GM19238 (cell line): ENCODE results near the gene NFKBIZ.

Experiments used
- DNase-seq: peaks from one replicate; pipeline ENCODE4 v3.0.0; 2011; ENCODE audit warnings: low spot score; ENCODE audit not compliant: insufficient read length

Gene NFKBIZ, protein sequence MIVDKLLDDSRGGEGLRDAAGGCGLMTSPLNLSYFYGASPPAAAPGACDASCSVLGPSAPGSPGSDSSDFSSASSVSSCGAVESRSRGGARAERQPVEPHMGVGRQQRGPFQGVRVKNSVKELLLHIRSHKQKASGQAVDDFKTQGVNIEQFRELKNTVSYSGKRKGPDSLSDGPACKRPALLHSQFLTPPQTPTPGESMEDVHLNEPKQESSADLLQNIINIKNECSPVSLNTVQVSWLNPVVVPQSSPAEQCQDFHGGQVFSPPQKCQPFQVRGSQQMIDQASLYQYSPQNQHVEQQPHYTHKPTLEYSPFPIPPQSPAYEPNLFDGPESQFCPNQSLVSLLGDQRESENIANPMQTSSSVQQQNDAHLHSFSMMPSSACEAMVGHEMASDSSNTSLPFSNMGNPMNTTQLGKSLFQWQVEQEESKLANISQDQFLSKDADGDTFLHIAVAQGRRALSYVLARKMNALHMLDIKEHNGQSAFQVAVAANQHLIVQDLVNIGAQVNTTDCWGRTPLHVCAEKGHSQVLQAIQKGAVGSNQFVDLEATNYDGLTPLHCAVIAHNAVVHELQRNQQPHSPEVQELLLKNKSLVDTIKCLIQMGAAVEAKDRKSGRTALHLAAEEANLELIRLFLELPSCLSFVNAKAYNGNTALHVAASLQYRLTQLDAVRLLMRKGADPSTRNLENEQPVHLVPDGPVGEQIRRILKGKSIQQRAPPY

DNA sequence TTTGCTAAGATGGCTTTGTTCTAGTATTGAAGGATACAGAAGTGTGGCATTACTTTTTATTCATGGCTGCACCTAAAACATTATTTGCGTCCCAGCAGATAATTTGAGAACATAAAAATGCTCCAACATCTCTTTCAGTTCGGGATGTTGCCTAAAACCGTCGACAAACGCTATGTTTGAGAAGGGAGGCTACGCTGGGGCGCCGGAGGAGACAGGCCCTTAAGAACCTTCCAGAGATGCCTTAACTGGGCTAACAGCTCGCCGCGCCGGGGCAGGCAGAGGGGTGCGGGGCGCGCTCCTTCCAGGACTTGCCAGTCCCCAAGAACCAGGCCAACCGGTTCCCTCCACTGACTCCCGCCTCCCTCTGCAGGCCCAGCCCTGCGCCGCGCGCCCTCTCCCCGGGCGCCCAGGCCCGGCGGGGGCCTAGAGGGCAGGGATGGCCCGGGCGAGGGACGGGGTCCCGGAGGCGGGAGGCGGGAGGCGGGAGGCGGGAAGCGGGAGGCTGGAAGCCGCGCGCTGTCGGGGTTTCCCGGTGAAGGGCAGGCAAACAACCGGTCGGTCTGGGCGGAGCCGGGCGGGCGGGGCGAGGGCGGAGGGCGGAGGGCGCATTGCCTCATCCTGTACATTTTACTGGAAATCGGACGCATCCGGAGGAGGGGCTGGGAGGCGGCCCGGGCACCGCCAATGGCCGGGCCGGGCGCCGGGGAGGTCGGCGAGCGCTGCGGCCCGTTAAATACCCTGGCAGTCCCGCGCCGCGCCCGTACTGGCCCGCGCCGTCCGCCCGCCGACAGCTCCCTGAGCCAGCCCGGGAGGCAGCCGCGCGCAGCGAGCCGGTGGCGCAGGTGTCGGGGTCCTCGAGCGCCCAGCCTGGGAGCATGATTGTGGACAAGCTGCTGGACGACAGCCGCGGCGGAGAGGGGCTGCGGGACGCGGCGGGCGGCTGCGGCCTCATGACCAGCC lies at the start of gene NFKBIZ:
Gene NFKBIZ, plus strand, starts transcription at position 761 of the 960 bp plus-strand sequence. Its CDS starts 115 bp downstream, at position 876.
- peak; percentile 80 for DNase-seq

DNA sequence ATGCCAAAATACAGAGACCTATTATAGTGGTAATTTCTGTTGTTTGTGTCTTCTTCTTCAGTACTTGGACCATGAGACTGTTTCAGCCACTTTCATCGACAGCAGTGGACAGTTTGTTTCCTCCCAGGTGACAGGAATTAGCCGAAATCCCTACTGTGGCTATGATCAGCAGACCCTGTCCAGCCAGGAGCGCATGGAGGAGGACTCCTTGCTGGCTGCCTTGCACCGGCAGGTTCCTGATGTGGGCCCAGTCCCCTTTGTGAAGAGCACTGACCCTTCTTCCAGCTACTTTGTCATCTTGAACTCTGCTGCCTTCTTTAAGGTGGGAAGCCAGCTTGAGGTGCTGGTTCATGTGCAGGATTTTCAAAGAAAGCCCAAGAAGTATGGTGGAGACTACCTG lies 48.1 kb upstream of the NFKBIZ start:
- no peak for DNase-seq

DNA sequence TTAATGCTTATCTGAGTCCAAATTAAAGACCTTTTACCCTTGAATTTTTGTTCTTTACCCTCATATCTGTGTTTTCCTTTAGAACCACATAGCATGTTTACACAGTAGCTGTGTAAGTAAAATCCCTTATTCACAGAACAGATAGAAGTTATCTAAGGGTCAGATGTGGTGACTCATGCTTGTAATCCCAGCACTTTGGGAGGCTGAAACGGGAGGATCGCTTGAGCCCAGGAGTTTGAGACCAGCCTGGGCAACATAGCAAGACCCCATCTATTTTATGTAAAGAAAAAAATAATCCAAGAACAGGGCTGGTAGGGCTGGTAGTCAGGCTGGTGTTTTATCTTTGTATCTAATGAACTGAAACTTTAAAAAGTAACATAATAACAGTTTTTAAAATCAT lies 47.1 kb upstream of the NFKBIZ start:
- DNase-seq: no peak

DNA sequence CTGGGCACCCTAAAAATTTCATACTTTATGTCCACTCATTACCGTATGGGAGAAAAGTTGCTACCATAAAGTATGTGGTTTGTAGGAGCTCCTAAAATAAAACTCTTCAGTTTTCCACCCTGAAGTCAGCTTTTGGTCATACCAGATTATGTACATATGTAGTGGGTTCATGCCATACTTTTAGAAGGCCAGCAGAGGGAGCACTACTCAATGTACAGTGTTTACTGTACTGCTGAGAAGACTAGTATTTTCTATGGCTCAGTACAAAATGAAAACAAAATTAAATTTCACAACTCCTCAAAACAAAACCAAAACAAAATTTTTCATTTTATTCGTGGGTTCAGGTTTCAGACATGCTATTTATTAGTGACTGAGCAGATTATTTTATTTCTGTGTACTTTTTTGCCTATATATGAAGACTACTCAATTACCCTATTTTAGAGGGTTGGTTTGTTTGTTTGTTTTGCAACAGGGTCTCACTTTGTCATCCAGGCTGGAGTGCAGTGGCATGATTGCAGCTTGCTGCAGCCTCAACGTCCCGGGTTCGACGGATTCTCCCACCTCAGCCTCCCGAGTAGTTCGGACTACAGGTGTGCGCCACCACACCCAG lies 46.0 kb upstream of the NFKBIZ start:
- no peak for DNase-seq

DNA sequence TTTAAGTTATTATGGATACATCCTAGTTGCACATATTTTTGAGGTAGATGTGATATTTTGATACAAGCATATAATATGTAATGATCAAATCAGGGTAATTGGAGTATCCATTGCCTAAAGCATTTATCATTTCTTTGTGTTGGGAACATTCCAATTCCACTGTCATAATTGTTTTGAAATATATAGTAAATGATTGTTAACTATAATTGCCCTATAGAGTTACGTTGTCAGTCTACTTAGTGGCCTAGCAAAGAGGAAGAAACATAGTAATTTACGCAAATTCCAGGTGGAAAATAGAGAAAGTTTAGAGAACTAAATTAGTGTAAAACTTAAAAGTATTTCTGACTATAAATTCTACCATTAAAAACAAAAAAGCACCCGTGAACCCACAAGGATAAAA lies 45.4 kb upstream of the NFKBIZ start:
- no peak for DNase-seq

DNA sequence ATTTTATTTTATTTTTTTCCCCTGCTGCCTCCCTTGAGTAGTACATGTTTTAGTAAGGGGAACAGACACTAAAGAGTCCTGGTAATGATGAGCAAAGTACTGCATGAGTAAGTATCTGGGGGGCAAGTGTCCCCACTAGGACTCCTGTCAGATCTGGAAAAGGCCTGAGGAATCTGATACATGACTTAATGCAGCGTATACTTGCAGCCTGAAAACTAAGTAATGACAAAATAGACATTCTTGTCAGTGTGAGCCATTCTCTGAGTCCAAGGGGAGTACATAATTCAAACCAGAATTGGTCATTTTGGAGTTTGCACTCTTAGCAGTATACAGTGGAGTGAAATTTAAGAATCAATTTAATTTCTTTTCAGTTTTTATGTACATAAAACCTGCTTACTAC lies 42.8 kb upstream of the NFKBIZ start:
- no peak for DNase-seq

DNA sequence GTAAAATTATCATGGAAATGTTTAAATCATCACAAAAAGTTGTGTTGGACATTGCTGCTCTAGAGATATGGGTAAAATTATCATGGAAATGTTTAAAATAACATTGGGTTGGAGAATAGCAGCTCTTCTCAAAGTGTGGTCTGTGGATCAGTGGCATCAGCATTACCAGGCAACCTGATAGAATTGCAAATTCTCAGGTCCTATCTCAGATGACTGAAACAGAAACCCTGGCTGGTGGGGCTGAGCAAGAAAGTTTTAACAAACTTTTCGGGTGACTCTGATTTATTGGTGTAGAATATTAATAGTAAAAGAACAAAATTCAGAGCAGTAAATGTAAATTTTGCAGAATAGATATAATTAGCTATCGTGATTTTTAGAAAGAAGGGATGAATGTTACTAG lies 41.4 kb upstream of the NFKBIZ start:
- no peak for DNase-seq

DNA sequence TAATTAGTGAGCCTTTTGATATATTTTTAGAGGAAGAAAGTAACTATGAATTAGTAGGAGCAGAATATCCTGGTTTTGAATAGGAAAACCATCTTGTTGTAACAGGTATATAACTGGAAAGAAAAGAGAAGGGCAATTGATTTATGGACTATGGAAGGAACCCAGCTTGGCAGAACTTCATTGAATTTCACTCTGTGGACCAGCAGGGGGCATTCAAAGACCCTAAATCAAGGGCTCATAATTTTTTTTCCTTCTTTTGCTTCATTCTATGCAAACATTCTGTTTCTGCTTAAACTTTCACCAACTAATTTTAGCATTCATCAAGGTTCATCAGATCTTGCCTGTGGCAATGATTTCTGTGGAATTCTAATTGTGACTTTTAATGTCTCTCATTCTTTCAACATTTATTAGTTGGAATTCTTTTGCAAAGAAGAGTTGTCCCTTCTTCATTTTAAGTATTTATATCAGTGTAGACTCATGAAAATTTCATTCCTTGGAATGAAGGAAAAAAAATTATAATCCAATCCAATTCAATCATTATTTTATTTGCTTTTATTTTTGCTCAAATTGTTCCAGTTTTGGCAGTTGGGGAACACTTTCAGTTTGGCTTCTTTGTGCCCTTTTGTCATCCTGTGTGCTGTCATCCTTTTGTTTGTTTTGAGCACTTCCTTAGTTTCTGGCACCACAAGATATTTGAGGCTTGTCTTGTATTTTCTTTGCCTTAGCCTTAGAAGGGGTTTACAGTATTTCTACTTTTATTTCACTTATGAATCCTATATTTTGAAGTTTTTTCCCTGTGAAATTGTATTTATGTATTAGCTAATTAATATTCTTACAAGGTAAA lies 39.9 kb upstream of the NFKBIZ start:
- DNase-seq: no peak

DNA sequence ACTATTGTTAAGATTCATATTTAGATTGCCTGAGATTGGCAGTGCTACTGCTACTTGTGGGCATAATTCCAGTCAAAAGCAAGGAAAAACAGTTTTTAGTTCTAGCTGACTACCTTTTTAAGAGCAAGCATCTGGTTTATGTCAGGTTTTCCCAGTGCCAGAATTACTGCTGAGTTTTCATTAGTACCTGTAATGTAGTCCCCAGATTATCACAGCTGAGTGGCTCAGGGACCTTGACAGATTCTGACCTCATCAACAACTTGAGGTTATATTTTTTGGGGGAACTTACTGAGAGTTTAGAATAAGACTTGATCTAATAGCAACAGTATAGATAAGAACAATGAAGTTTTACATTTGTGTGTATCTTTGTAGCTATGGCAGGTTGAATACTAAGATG lies 39.3 kb upstream of the NFKBIZ start:
- DNase-seq: no peak

DNA sequence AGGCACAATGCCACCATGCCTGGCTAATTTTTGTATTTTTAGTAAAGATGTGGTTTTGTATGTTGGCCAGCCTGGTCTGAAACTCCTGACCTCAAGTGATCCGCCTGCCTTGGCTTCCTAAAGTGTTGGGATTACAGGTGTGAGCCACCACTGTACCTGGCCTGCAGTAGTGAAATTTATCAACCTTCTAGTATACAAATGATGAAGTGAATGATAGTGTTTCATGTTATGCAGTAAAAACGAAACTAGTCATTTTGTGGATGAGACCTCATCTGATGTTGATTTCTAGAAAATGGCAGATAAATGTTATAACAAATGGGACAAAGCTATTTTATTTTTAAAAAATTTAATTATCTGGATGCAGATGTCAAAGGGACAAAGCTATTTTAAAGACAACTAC lies 37.4 kb upstream of the NFKBIZ start:
- DNase-seq: no peak

DNA sequence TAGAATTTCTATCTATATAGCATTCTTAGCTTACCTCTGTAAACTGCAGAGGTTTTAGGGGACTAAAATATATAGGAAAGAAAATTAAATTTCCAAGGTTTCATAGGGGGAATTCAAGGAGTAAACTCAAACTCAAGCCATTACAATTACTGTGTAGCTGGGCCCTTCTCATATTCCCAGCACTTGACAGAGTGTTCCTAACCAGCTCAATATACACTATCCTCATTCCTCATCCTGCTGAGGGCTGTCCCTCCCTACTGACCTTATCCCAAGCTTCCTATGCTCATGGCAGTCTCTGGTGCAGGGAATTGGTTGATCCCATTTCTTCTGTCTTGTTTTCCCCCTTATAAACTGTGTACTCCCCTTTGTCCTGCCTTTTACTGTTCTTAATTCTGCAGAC lies 36.4 kb upstream of the NFKBIZ start:
- no peak for DNase-seq

DNA sequence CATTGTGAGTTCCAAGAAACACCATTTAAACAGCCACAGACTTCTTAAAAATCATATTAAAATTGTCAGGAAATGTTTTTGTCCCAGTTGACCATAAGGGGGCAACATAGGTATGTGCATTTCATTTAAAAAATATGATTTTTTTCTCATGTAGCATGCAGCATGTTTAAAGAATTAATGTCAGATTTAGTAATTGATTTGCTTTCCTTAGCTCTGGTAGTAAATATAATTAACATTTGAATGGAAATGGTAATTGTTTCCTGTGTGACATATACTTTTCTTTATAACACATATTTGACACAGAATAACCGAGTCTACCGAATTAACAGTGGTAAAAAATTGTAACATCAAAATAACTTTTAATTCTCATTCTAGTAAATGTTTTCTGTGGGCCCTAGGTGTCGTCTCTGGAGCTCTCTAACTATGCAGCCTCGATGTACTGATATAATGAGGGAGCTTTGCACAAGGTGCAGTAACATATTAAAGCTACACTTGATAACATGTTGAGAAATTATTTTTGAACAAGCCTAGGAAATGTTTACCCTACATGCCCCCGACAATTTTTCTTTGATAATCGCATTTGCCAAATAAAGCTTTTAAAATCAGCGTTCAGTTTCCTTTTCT lies 35.4 kb upstream of the NFKBIZ start:
- no peak for DNase-seq

DNA sequence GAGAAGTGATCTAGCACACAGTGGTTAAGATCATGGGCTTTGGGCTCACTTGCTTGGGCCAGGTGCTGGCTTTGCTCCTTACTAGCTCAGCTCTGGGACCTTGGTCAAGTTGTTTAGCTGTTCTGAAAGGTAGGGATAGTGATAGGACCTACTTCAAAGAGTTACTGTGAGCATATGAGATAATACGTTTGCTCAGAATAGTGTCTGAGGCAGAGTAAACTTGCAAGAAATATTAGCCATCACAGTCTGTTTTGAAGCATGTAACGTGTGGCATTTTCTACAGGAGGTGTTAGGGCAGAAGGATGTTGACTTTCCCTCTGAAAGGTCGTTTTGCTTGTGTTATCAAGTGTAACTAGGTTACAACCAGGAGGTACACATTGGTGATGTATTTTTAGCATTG lies 34.5 kb upstream of the NFKBIZ start:
- DNase-seq: no peak

DNA sequence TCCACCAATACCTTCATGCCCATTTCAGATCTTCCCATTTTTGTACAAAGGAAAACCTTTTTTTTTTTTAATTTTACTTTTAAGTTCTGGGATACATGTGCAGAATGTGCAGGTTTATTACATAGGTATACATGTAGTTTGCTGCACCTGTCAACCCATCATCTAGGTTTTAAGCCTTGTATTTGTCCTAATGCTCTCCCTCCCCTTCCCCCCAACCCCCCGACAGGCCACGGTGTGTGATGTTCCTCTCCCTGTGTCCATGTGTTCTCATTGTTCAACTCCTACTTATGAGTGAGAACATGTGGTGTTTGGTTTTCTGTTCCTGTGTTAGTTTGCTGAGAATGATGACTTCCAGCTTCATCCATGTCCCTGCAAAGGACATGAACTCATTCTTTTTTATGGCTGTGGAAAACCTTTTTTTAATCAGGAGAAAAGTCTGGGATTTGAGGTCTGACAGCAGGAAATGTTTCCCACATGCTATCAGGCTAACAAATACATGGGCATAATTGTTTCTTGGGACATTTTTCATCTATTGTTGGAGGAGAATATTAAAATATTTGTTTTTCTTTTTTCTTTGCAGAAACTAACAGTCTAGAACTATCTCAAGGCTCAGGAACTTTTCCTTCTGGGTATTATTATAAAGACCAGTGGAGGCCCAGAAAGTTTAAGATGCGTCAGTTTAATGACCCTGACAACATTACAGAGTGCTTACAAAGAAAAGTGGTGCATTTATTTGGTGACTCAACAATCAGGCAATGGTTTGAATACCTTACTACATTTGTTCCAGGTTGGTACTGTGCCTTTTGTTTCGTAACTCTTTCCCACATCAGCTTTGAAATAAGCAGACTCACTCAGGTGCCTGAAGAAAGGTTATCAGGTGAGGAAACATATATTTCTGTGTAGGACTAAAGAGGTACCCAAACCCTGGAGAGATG lies 32.8 kb upstream of the NFKBIZ start:
- DNase-seq: no peak

DNA sequence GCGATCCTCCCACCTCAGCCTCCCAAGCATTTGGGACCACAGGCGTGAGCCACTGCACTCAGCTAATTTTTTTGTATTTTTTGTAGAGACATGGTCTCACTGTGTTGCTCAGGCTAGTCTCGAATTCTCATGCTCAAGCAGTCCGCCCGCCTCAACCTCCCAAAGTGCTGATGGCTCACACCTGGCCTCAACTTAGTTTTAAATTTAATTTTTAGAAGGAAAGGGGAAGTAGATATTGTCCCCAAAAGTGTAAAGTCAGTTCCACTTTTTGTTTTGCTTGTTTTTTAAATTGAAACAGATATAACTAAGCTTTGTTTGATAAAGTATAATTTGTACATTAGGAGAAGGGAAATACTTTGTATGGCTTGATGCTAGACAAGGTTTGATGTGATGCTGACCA lies 31.3 kb upstream of the NFKBIZ start:
- DNase-seq: no peak

DNA sequence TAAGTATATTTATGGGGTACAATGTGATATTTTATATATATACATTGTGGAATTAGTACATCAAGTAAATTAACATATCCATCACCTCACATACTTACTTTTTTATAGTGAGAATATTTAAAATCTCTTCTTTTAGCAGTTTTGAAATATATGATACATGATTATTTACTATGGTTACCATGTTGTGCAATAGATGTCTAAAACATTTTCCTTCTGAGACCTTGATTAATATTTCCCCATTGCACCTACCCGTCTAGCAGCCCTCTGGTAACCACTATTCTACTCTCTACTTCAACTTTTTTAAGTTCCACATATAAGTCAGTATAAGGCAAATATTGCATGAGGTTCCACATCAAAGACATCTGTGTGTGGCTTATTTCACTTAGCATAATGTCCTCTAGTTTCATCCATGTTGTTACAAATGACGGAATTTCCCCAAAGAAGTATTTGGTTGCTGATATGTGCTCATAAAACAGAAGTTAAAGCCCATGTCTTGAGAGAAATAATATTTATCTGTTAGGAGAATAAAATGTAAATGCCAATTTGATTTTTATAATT lies 29.6 kb upstream of the NFKBIZ start:
- no peak for DNase-seq

DNA sequence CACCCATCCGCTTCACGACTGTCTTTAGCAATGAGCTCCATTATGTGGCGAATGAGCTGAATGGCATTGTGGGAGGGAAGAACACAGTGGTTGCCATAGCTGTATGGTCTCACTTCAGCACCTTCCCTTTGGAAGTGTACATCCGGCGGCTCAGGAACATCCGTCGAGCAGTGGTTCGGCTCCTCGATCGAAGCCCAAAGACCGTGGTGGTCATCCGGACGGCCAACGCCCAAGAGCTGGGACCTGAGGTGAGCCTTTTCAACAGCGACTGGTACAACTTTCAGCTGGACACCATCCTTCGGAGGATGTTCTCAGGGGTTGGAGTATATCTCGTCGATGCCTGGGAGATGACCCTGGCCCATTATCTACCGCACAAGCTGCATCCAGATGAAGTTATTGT lies 27.8 kb upstream of the NFKBIZ start:
- no peak for DNase-seq

DNA sequence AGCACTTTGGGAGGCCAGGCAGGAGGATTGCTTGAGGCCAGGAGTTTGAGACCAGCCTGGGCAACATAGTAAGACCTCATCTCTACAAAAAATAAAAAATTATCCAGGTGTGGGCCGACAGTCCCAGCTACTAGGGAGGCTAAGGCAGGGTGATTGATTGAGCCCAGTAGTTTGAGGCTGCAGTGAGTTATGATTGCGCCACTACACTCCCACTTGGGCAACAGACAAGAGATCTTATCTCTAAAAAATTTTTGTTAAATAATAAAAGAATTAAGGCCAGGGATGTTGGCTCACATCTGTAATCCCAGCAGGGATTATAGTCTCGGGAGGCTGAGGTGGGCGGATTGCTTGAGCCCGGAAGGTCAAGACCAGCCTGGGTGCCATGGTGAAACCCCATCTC lies 25.8 kb upstream of the NFKBIZ start:
- DNase-seq: no peak

DNA sequence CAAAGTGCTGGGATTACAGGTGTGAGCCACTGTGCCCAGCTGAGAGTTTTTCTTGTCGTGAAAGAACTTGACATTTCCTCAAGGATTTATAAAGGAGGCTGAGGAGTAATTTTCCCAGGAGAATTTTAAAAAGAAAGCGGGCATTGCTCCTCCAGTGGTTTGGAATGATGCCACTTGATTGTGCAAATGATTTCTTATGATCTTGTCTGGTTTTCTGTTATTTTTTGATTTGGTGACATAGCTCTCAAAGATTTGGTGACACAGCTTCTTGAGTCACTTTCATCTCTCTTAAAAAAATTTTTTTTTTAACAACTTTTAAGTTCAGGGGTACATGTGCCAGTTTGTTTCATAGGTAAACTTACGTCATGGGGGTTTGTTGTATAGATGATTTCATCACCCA lies 24.6 kb upstream of the NFKBIZ start:
- no peak for DNase-seq
